GM15510 (cell line): ENCODE results near the gene TAF1D.

ENCODE experiments used
- POLR2A ChIP-seq: IDR thresholded peaks from 3 replicates; pipeline ENCODE4 v1.6.1; 2011; ENCODE audit warnings: borderline replicate concordance; ENCODE audit not compliant: insufficient read length; ENCODE audit errors: extremely low read depth

The TAF1D gene

DNA sequence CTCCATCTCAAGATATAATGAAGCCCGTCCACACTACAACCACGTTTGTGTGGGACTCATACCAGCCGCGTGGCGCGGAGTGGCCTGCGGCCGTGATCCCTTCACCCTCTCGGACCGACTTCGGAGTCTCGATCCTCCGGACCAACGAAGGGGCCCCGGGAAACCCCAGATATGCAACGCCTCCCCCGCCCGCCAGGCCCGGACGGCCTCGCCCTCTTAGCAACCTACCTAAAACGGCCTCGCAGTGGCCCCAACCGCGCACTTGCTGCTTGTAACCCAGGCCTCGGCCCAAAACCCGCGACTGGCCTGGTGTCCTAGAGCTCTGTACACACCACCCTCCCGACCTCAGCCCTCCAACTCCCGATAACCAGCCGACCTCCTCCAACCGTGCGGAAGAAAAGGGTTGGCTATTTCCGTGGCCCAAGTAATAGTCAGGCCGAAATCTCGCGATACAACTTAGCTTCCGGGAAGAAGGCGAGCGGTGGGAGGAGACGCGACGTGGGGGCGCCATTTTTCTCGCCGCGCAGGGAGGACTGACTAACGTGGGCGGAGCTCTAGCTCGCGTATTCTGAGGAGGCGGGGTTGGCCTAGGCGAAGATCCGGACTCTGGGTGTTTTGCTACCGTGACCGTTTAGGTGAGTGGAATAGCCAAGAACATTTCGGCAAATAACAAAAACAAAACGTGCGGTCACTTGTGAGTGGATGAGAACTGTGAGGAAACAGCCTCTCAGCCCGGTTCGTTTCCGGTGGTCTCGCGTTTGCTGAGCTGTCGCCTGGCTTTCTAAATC lies at the start of gene TAF1D, which contains the start of gene C11orf54:
Gene TAF1D, minus strand, starts transcription at position 402 of the 788 bp plus-strand sequence. CDS start 2,191 bp downstream, outside the sequence.
Gene C11orf54, plus strand, starts transcription at position 579 of the 788 bp plus-strand sequence. CDS start 5,722 bp downstream, outside the sequence.
- peak; percentile 97 for TF ChIP-seq POLR2A

GRCh38 chr11:93784935-93785360 lies 43.7 kb upstream of the TAF1D start:
- no peak for TF ChIP-seq POLR2A

DNA sequence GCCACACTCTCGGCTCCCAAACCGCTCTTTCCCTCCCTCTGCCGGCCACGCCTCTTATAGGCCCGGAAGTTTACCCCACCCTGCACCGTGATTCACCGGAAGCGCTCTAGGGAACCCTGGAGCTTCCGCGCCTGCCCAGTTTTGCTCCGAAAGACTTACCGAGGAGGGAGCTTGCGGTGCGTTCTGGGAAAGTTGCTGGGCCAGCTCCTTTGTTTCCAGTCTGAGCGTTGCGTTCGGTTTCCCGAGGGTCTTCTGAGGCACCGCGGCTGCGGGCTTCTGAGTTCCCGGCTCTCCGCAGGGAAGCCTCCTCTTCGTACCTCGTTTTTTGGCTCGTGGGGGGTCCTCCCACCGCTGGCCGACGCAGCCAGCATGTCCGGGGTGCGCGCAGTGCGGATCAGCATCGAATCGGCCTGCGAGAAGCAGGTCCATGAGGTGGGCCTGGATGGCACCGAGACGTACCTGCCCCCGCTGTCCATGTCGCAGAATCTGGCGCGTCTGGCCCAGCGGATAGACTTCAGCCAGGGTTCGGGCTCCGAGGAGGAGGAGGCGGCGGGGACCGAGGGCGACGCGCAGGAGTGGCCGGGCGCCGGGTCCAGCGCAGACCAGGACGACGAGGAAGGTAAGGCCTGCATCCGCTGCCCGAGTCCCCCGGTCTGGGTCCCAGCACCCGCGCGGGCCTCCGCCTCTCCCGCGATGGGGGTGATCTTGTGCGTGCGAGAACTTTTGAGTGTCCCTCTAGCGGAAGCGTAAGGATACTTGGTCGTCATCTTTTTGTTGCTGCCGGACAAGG lies 43.0 kb upstream of the TAF1D start, which contains the start of gene MED17:
Gene MED17, plus strand, starts transcription at position 138 of the 790 bp plus-strand sequence. Its CDS starts 232 bp downstream, at position 370.
- TF ChIP-seq POLR2A, result peak; percentile 69

DNA sequence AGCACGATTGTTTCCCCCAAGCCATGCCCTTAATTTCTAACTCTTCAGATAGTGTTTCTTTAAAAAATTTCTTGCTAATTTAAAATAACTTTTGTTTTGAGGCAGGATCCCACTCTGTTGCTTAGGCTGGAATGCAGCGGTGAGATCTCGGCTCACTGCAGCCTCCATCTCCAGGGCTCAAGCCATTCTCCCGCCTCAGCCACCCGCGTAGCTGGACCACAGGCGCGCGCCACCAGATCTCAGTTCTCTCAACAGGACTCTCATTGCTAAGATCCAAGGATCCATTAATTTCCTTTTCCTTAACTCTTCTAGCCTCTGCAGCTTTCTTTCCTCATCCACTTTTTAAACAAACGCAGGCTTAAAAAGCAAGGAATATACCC lies 42.5 kb upstream of the TAF1D start:
- TF ChIP-seq POLR2A, result no peak

GRCh38 chr11:93783362-93783761 lies 42.1 kb upstream of the TAF1D start:
- TF ChIP-seq POLR2A, result no peak

DNA sequence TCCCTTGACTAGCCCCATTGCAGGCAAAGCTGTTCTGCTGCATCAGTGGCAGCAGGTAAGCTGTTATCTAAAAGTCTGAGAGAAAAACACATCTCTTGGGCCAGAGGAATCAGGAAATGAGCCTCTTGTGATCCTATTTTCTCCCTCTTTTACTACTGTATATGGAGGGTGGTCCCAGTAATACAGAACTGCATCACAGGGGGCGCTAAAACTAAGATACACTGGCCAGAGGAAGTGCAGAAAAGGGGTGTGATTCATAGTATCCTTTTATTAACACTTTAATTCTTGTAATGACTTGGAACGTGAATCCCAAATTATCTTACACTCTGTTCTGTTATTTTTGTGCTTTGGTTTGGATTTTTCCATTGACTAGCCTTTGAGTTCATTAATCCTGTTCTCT lies 34.0 kb upstream of the TAF1D start:
- no peak for TF ChIP-seq POLR2A

GRCh38 chr11:93773601-93774200 lies 32.4 kb upstream of the TAF1D start:
- TF ChIP-seq POLR2A, result no peak

- no peak for TF ChIP-seq POLR2A
Observed at GRCh38 chr11:93773045-93773477, 31.8 kb upstream of the TAF1D start.

DNA sequence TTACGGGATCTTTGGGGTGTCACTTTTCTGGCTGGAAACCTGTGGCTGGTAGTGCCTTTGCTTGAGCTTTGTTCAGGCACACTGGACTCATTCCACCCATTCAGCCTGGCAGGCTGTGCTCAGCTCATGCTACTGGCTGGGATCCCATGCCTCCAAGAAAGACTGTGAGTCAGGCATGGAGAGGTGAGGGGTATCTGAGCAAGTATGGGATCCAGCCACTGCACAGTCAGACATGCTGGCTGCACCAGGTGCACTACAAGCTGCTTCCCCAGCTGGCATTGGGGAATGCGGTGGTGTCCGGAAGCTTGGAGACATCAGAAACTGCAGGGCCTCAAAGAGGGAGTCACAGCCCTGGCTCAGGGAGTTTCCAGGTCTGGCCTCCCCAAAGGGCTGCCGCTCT lies 30.8 kb upstream of the TAF1D start:
- no peak for TF ChIP-seq POLR2A

DNA sequence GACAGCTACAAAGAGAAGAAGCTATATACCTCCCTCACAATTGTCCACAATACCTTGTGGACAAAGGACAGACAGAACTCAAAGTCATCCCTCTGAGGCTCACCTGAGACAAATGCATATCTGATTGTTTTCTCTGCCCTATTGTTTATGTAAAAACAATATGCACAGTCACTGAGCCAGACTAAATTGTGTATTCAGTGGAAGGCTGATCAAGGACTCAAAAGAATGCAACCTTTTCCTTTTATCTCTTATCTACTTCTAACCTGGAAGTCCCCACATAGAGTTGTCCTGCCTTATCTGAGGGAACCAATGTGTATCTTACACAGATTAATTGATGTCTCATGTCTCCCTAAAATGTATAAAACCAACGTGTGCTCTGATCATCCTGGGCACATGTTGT lies 28.9 kb upstream of the TAF1D start:
- TF ChIP-seq POLR2A, result no peak

GRCh38 chr11:93767018-93767417 lies 25.7 kb upstream of the TAF1D start:
- no peak for TF ChIP-seq POLR2A

- no peak for TF ChIP-seq POLR2A
Observed at GRCh38 chr11:93766504-93766903, 25.2 kb upstream of the TAF1D start.

- TF ChIP-seq POLR2A, result no peak
Observed at GRCh38 chr11:93765551-93765950, 24.3 kb upstream of the TAF1D start.

GRCh38 chr11:93761910-93762309 lies 20.6 kb upstream of the TAF1D start:
- no peak for TF ChIP-seq POLR2A
